K562 (cell line): ENCODE results near the gene CFAP206. TPM values are rescaled to one million over a fixed set of nuclear protein-coding genes. Genes with fewer than 3 reads are reported as not detected.

Source experiments
- ATAC-seq: fragments of 200-7000 bp; cut with Tn5 transposase; 3 replicates; pipeline ENCODE4 v1.9.1; 2020; ENCODE audit warnings: moderate library complexity
- BruUV-seq: library from RNA; stranded (reverse); fragments of 400-500 nt; replicated peaks from 2 replicates; lab custom pipeline; 2021; lab: Mats Ljungman, UMichigan
- CTCF ChIA-PET: fragments of 300-600 bp; formaldehyde crosslinking; extraction: SDS; loops from one replicate; lab custom pipeline; 2021; ENCODE audit warnings: low intra/inter-chr PET ratio; lab: Yijun Ruan, JAX
- POLR2A ChIA-PET: fragments of 300-600, 350-650 bp; sonication (Branson Sonifier 250); formaldehyde crosslinking; extraction: SDS; loops from one replicate; lab custom pipeline; 2021; ENCODE audit warnings: antibody characterized with exemption, inconsistent platforms; lab: Yijun Ruan, JAX
- DNase-seq, 4 experiments: peaks; one replicate each; pipeline versions ENCODE4 v3.0.0 to v3.0.0-alpha.2; 2011 to 2018; ENCODE audit warnings: low spot score in 3 of 4, mixed read lengths in 3 of 4; ENCODE audit errors: extremely low read depth in 1 of 4
- FAIRE-seq: peaks from 2 replicates; lab custom pipeline; 2011; peaks lifted over from hg19 to GRCh38; lab: Jason Lieb, UNC
- H2AFZ ChIP-seq: 2 replicates; pipeline ENCODE4 v1.6.0; 2011; ENCODE audit warnings: low read depth, low read length, control low read depth, inconsistent platforms
- H3K27ac ChIP-seq: fragments of 200-600 bp; 3 replicates; pipeline ENCODE4 v1.8.0; 2011; ENCODE audit warnings: low read depth, mild to moderate bottlenecking, control low read depth, inconsistent platforms, low read length, moderate library complexity, mixed read lengths; ENCODE audit errors: extremely low read depth
- H3K27me3 ChIP-seq, 2 experiments: fragments of 300-600 bp in 1 of 2; 2 replicates in 1 of 2; 3 replicates in 1 of 2; pipeline versions ENCODE4 v1.6.0 to v1.8.0; 2011; ENCODE audit warnings: inconsistent platforms in 2 of 2, low read length in 2 of 2, mild to moderate bottlenecking in 1 of 2, mixed read lengths in 1 of 2, moderate library complexity in 1 of 2; ENCODE audit not compliant: control insufficient read depth in 2 of 2, insufficient read depth in 2 of 2
- H3K36me3 ChIP-seq: fragments of 300-600 bp; 3 replicates; pipeline ENCODE4 v1.8.0; 2011; ENCODE audit warnings: mild to moderate bottlenecking, low read length, inconsistent platforms; ENCODE audit not compliant: control insufficient read depth, insufficient read depth
- H3K4me1 ChIP-seq, 2 experiments: fragments of 200-600 bp in 1 of 2; replicated peaks in 1 of 2; 2 replicates in 1 of 2; 3 replicates in 1 of 2; pipeline versions ENCODE4 v1.5.1 to v1.8.0; 2011; ENCODE audit warnings: inconsistent platforms in 2 of 2, low read length in 2 of 2, mild to moderate bottlenecking in 1 of 2, mixed read lengths in 1 of 2, moderate library complexity in 1 of 2; ENCODE audit not compliant: control insufficient read depth in 2 of 2, insufficient read depth in 2 of 2
- H3K4me2 ChIP-seq: 2 replicates; pipeline ENCODE4 v1.6.1; 2011; ENCODE audit warnings: low read length, control low read depth, inconsistent platforms, mixed read lengths; ENCODE audit not compliant: insufficient read depth
- H3K4me3 ChIP-seq: fragments of 200-600 bp; sonication (generic), shearing (Covaris generic); 2 replicates; pipeline ENCODE4 v1.5.1; 2016; ENCODE audit warnings: control low read depth, inconsistent platforms
- H3K79me2 ChIP-seq: fragments of 200-600 bp; 3 replicates; pipeline ENCODE4 v1.8.0; 2011; ENCODE audit warnings: low read length, inconsistent platforms; ENCODE audit not compliant: control insufficient read depth, insufficient read depth
- H3K9ac ChIP-seq, 2 experiments: 2 replicates each; pipeline versions ENCODE4 v1.6.0 to v1.6.1; 2011; ENCODE audit warnings: low read depth in 2 of 2, low read length in 2 of 2, control low read depth in 1 of 2, inconsistent platforms in 1 of 2, mild to moderate bottlenecking in 1 of 2, mixed read lengths in 1 of 2; ENCODE audit not compliant: insufficient read depth in 1 of 2
- H3K9me1 ChIP-seq: one replicate; pipeline ENCODE4 v1.6.0; 2011; ENCODE audit warnings: inconsistent platforms, mild to moderate bottlenecking, low read length, moderate library complexity; ENCODE audit not compliant: control insufficient read depth, insufficient read depth
- H3K9me3 ChIP-seq: replicated peaks from 2 replicates; pipeline ENCODE4 v1.5.1; 2011; ENCODE audit warnings: low read depth, low read length, inconsistent platforms; ENCODE audit not compliant: control insufficient read depth, insufficient read depth
- H4K20me1 ChIP-seq: replicated peaks from 2 replicates; pipeline ENCODE4 v1.6.1; 2011; ENCODE audit warnings: low read length, inconsistent platforms, mixed read lengths; ENCODE audit not compliant: control insufficient read depth, insufficient read depth
- ASH1L ChIP-seq: fragments of 450-650 bp; IDR thresholded peaks from 2 replicates; pipeline ENCODE4 v1.6.1; 2018; ENCODE audit warnings: borderline replicate concordance, mild to moderate bottlenecking, low read depth; ENCODE audit not compliant: partially characterized antibody
- EHMT2 ChIP-seq: fragments of 450-650 bp; IDR thresholded peaks from 2 replicates; pipeline ENCODE4 v1.6.1; 2018; ENCODE audit warnings: antibody characterized with exemption
- MAFF ChIP-seq: IDR thresholded peaks from 2 replicates; pipeline ENCODE4 v1.6.1; 2012; ENCODE audit warnings: low read length, improper control_type of control experiment
- MCM7 ChIP-seq, 2 experiments: fragments of 450-650 bp; IDR thresholded peaks; 2 replicates each; pipeline ENCODE4 v1.6.1; 2016 to 2018
- NR3C1 ChIP-seq: sonication (generic); formaldehyde crosslinking; IDR thresholded peaks from 2 replicates; pipeline ENCODE4 v1.8.1; 2022; ENCODE audit warnings: missing genetic modification reagents
- SIX5 ChIP-seq, 2 experiments: IDR thresholded peaks; 2 replicates each; pipeline ENCODE4 v1.6.1; 2011; ENCODE audit warnings: low read length in 2 of 2, borderline replicate concordance in 1 of 2, low read depth in 1 of 2, mild to moderate bottlenecking in 1 of 2, moderate library complexity in 1 of 2; ENCODE audit not compliant: insufficient read depth in 1 of 2
- SMARCA5 ChIP-seq: fragments of 450-650 bp; IDR thresholded peaks from 2 replicates; pipeline ENCODE4 v1.6.1; 2016
- TCF7 ChIP-seq: sonication (generic); IDR thresholded peaks from 2 replicates; pipeline ENCODE4 v1.6.1; 2016; ENCODE audit warnings: antibody characterized with exemption, borderline replicate concordance
- ZNF121 ChIP-seq: sonication (generic); formaldehyde crosslinking; conservative IDR thresholded peaks from 2 replicates; pipeline ENCODE4 v1.8.0; 2022; ENCODE audit warnings: missing genetic modification reagents
- ZNF124 ChIP-seq: sonication (generic); formaldehyde crosslinking; IDR thresholded peaks from 2 replicates; pipeline ENCODE4 v1.8.1; 2022; ENCODE audit warnings: missing genetic modification reagents
- ZNF316 ChIP-seq: fragments of 450-650 bp; IDR thresholded peaks from 2 replicates; pipeline ENCODE4 v1.6.1; 2016
- ZNF695 ChIP-seq: fragments of 450-650 bp; formaldehyde crosslinking; IDR thresholded peaks from 2 replicates; pipeline ENCODE4 v1.4.0; 2020; ENCODE audit warnings: mild to moderate bottlenecking, moderate library complexity
- WGBS: fragments of 100-300 bp; shearing (Covaris generic); methylation state at CpG from one replicate; pipeline ENCODE4 v1.1.6; 2016; ENCODE audit warnings: low coverage, mixed read lengths; ENCODE audit not compliant: insufficient coverage; ENCODE audit errors: missing lambda C conversion rate; 5-methylcytosine and 5-hydroxymethylcytosine counted together
- in situ Hi-C: fragments of 300-500 bp; cut with MboI; formaldehyde crosslinking; loops from 4 replicates; pipeline ENCODE4 v1.15.0; 2018; ENCODE audit warnings: inconsistent platforms, mixed read lengths
- intact Hi-C: fragments of 100-400 bp; cut with micrococcal nuclease; formaldehyde crosslinking; loops from 2 replicates; pipeline ENCODE4 v1.14.2; 2022
- polyA plus RNA-seq, 8 experiments: library from polyadenylated mRNA; depleted of rRNA in 4 of 8; stranded (reverse) in 5 of 8; unstranded in 3 of 8; fragments of >200 nt; fragmentation: Nextera tagmentation in 2 of 8; fragmentation: Illumina TruSeq in 1 of 8; extraction: Ambion mirVana in 2 of 8; extraction: Trizol in 1 of 8; gene quantifications; 2 replicates each; pipeline versions ENCODE4 v1.2.1 to v1.2.3, GENCODE V29; 2011 to 2014; ENCODE audit warnings: inconsistent platforms in 1 of 8, missing spikeins in 1 of 8
- total RNA-seq, 7 experiments: library from RNA; depleted of rRNA in 6 of 7; stranded (reverse); fragments of >200 nt in 6 of 7; fragmentation: Illumina TruSeq in 2 of 7; extraction: Trizol in 2 of 7; gene quantifications; 2 replicates each; pipeline versions ENCODE4 v1.2.1 to v1.2.3, GENCODE V29; 2011 to 2021; ENCODE audit warnings: low replicate concordance in 1 of 7
- TF ChIP-seq, protein P1 (sequence below): sonication (generic); formaldehyde crosslinking; IDR thresholded peaks from 2 replicates; pipeline ENCODE4 v1.8.1; 2022; ENCODE audit warnings: missing genetic modification reagents
- TF ChIP-seq, protein P2 (sequence below): sonication (generic); formaldehyde crosslinking; IDR thresholded peaks from 2 replicates; pipeline ENCODE4 v1.8.0; 2022; ENCODE audit warnings: mild to moderate bottlenecking, missing genetic modification reagents
- TF ChIP-seq, protein P3 (sequence below), 2 experiments: fragments of 450-650 bp; IDR thresholded peaks; 2 replicates each; pipeline ENCODE4 v1.6.1; 2016

Gene CFAP206
- total and polyA plus RNA-seq, 9 of the 15 experiments (the other 6 are each of a cell fraction or from before 2014, with no cell fraction given) = 0.06 to 0.33 (median 0.18) TPM; not detected in 2

DNA sequence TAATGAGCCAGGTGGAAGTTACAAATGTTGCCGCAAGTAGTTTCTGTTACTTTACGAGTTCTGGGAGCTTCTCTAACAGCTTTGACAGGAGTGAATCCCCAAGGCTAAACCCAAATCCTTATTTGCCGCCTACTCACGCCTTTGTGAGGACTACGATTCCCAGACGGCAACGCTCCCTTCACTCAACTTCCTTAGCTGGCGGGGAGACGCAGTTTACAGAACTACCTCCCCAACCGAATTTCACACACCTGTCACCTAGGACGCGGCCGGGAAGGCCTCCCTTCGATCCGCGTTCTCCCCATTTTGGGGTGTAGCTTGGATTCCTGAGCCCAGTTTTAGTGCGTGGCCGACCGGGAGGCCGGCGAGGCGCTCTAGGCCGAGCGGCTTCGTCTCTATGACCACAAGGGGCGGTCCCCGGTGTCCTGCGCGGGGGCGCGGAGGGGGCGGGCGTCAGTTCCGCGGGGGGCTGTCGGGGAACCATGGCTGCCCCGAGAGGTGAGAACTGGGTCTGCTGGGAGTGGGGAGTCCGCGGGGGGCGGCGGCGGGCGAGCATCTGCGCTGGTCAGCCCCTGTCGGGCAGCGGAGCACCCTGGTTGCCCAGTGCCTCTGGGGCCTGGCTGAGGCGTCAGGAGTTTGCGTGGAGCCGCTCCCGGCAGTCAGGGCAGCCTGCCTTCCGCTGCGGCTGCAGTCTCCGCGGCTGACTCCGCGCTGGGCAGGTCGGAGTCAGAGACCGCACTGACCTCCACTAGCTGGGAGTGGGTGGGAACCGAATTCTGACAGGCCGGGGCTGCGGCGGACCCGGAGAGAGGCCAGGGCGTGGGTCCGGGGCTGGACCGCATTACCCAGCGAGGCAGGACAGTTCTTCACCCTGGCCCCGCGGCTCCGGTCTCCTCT, 65.0 kb downstream of the CFAP206 start, which contains the start of gene SLC35A1:
Gene SLC35A1, plus strand, starts transcription at position 450 of the 894 bp plus-strand sequence. Its CDS starts 30 bp downstream, at position 480.
- under 1% methylated on average over 55 of the region's 70 CpGs for WGBS
- Histone ChIP-seq H3K79me2 (peaks cover 8% of the 10 kb centered on the region), H3K4me1 (peaks cover 5 to 9% of the 10 kb centered on the region in 2 experiments; a peak in 4 of 5 replicates), H3K4me3 (peak within 1 kb of the TSS; percentile 98), H3K27ac (peak within 1 kb of the TSS; percentile 100), H3K36me3 (0 out of 3 replicates have a peak, but pooled peaks cover 2% of the 10 kb centered on the region), H4K20me1 (no peaks in the 10 kb centered on the region), H3K9ac (peak within 1 kb of the TSS; percentile 93 to 99), H3K4me2 (peak within 1 kb of the TSS; percentile 100), H3K9me1 (no peaks in the 10 kb centered on the region), H3K9me3 (no peaks in the 10 kb centered on the region), H3K27me3 (no peaks in the 10 kb centered on the region), H2AFZ (peak within 1 kb of the TSS; percentile 100)
- FAIRE-seq (peak; percentile 92), ATAC-seq (peak; percentile 94), DNase-seq (peak; percentile 89 to 92 (median 90))
- in situ Hi-C loops (no loop called here), intact Hi-C loops (loop anchor here (5.0 to 10.0 kb wide), 2 partner anchors 65 to 232 kb away; partner anchors contain the start of genes AKIRIN2 and CFAP206)
- POLR2A ChIA-PET = interaction anchor here (0.6 to 0.9 kb wide), 3 partner anchors 64 to 362 kb away, joined by 3 read pairs; no protein-coding TSS in a partner anchor
- CTCF ChIA-PET = no interaction called here
- BruUV-seq = no TSS peak
- TF ChIP-seq ZNF121 (CRISPR knock-in tag) = no peak
- TF ChIP-seq ZNF124 (CRISPR knock-in tag) = no peak
- no peak for TF ChIP-seq ZNF316
- no peak for TF ChIP-seq SMARCA5
- no peak for TF ChIP-seq EHMT2
- no peak for TF ChIP-seq ZNF695 (CRISPR knock-in tag)
- TF ChIP-seq MAFF = no peak
- TF ChIP-seq MCM7 (IDR thresholded peaks at IDR 0.05) = no peak
- TF ChIP-seq, protein P1, sequence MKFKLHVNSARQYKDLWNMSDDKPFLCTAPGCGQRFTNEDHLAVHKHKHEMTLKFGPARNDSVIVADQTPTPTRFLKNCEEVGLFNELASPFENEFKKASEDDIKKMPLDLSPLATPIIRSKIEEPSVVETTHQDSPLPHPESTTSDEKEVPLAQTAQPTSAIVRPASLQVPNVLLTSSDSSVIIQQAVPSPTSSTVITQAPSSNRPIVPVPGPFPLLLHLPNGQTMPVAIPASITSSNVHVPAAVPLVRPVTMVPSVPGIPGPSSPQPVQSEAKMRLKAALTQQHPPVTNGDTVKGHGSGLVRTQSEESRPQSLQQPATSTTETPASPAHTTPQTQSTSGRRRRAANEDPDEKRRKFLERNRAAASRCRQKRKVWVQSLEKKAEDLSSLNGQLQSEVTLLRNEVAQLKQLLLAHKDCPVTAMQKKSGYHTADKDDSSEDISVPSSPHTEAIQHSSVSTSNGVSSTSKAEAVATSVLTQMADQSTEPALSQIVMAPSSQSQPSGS (CRISPR knock-in tag) = no peak
- TF ChIP-seq ASH1L = peak; percentile 62
- TF ChIP-seq, protein P2, sequence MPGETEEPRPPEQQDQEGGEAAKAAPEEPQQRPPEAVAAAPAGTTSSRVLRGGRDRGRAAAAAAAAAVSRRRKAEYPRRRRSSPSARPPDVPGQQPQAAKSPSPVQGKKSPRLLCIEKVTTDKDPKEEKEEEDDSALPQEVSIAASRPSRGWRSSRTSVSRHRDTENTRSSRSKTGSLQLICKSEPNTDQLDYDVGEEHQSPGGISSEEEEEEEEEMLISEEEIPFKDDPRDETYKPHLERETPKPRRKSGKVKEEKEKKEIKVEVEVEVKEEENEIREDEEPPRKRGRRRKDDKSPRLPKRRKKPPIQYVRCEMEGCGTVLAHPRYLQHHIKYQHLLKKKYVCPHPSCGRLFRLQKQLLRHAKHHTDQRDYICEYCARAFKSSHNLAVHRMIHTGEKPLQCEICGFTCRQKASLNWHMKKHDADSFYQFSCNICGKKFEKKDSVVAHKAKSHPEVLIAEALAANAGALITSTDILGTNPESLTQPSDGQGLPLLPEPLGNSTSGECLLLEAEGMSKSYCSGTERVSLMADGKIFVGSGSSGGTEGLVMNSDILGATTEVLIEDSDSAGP (CRISPR knock-in tag) = no peak
- TF ChIP-seq SIX5 (IDR thresholded peaks at IDR 0.05; ENCODE audit: borderline replicate concordance in 1 of 2, insufficient read depth in 1 of 2, low read depth in 1 of 2, low read length in 2 of 2) = peak; percentile 52 to 53; a peak in 2 of 4 replicates
- TF ChIP-seq, protein P3, sequence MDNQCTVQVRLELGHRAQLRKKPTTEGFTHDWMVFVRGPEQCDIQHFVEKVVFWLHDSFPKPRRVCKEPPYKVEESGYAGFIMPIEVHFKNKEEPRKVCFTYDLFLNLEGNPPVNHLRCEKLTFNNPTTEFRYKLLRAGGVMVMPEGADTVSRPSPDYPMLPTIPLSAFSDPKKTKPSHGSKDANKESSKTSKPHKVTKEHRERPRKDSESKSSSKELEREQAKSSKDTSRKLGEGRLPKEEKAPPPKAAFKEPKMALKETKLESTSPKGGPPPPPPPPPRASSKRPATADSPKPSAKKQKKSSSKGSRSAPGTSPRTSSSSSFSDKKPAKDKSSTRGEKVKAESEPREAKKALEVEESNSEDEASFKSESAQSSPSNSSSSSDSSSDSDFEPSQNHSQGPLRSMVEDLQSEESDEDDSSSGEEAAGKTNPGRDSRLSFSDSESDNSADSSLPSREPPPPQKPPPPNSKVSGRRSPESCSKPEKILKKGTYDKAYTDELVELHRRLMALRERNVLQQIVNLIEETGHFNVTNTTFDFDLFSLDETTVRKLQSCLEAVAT (IDR thresholded peaks at IDR 0.05) = 0 out of 4 replicates have a peak, but pooled peaks of 1 of the 2 experiments have one; percentile 25
- TF ChIP-seq TCF7 = no peak
- TF ChIP-seq NR3C1 = no peak
